Natural killer cell (primary cell): Measurements from ENCODE around the gene TBCE. TPM values are rescaled to one million over a fixed set of nuclear protein-coding genes. Genes with fewer than 3 reads are reported as not detected.

Experiments used
- ATAC-seq, 3 donors: fragments of 150-1000 bp in 2 of 3; fragments of 200-7000 bp in 1 of 3; cut with Tn5 transposase; 1 replicate in 1 of 3; 2 replicates in 2 of 3; pipeline ENCODE4 v1.10.0; 2021; ENCODE audit warnings: mild to moderate bottlenecking in 2 of 3, moderate library complexity in 2 of 3
- DNase-seq, 2 donors: peaks; one replicate each; pipeline versions ENCODE4 v3.0.0 to v3.0.0-alpha.2; 2013 to 2021; ENCODE audit warnings: mixed read lengths in 1 of 2
- H3K27ac ChIP-seq: one replicate; pipeline ENCODE4 v1.5.1; 2013; ENCODE audit warnings: mild to moderate bottlenecking, low read length
- H3K27me3 ChIP-seq: one replicate; pipeline ENCODE4 v1.6.1; 2013; ENCODE audit warnings: low read length; ENCODE audit not compliant: control insufficient read depth, insufficient read depth
- H3K36me3 ChIP-seq: one replicate; pipeline ENCODE4 v1.6.1; 2013; ENCODE audit warnings: low read length; ENCODE audit not compliant: control insufficient read depth, insufficient read depth
- H3K4me1 ChIP-seq: one replicate; pipeline ENCODE4 v1.6.1; 2013; ENCODE audit warnings: low read length; ENCODE audit not compliant: control insufficient read depth, insufficient read depth
- H3K4me3 ChIP-seq: one replicate; pipeline ENCODE4 v1.5.1; 2013; ENCODE audit warnings: low read length
- H3K9me3 ChIP-seq: one replicate; pipeline ENCODE4 v1.6.1; 2013; ENCODE audit warnings: low read length; ENCODE audit not compliant: control insufficient read depth, insufficient read depth
- H3K27ac Mint-ChIP-seq, 2 donors: one replicate each; pipeline ENCODE4 v1.8.0; 2022; ENCODE audit warnings: mild to moderate bottlenecking in 2 of 2, mixed read lengths in 2 of 2, moderate library complexity in 1 of 2
- H3K27me3 Mint-ChIP-seq, 2 donors: one replicate each; pipeline ENCODE4 v1.8.0; 2022; ENCODE audit warnings: low read depth in 2 of 2, mixed read lengths in 2 of 2
- H3K36me3 Mint-ChIP-seq: one replicate; pipeline ENCODE4 v1.8.0; 2022; ENCODE audit warnings: mixed read lengths
- H3K4me1 Mint-ChIP-seq, 2 donors: one replicate each; pipeline ENCODE4 v1.8.0; 2022; ENCODE audit warnings: mixed read lengths in 2 of 2
- H3K4me3 Mint-ChIP-seq: one replicate; pipeline ENCODE4 v1.8.0; 2022; ENCODE audit warnings: mild to moderate bottlenecking, moderate library complexity, mixed read lengths
- H3K9me3 Mint-ChIP-seq, 2 donors: one replicate each; pipeline ENCODE4 v1.8.0; 2022; ENCODE audit warnings: mixed read lengths in 2 of 2
- CTCF ChIP-seq: fragments of 200-600 bp; IDR thresholded peaks from one replicate; pipeline ENCODE4 v1.8.0; 2022; ENCODE audit warnings: antibody characterized with exemption
- WGBS: methylation state at CpG from one replicate; pipeline ENCODE4 v1.1.7; 2013; ENCODE audit warnings: missing lambda C conversion rate; ENCODE audit not compliant: insufficient coverage; 5-methylcytosine and 5-hydroxymethylcytosine counted together
- intact Hi-C: fragments of 100-400 bp; cut with micrococcal nuclease; formaldehyde crosslinking; loops from one replicate; pipeline ENCODE4 v1.14.2; 2022
- total RNA-seq, 4 donors: library from RNA; stranded (reverse); fragments of 120-200 nt in 1 of 4; gene quantifications; one replicate each; pipeline versions ENCODE4 v1.2.3 to v1.2.4, GENCODE V29; 2013 to 2022

TBCE gene
- total RNA-seq, 3 donors from 2014 or later (not counting 1 experiment from before 2014, with no cell fraction given), result 24.1 to 25.2 (median 25.0) TPM

GRCh38 chr1:235500971-235501540 lies 133.8 kb downstream of the TBCE start:
- DNase-seq, result no peak
- no peak for TF ChIP-seq CTCF
- Histone ChIP-seq H3K27me3 (no peaks in the 10 kb centered on the region), H3K36me3 (no peaks in the 10 kb centered on the region), H3K4me1 (peaks cover 11% of the 10 kb centered on the region), H3K27ac (no peak overlapping the region), H3K9me3 (no peaks in the 10 kb centered on the region), H3K4me3 (no peak overlapping the region)
- intact Hi-C loops, result loop anchor here (10.0 kb wide), 3 partner anchors 364 to 1126 kb away; partner anchors contain the start of genes COA6, ERO1B and LYST
- Mint-ChIP-seq H3K36me3 (no peaks in the 10 kb centered on the region), H3K27me3 (no peaks in the 10 kb centered on the region), H3K9me3 (no peaks in the 10 kb centered on the region), H3K4me3 (no peak overlapping the region), H3K4me1 (peaks cover 21 to 26% of the 10 kb centered on the region in 2 donors), H3K27ac (no peak overlapping the region)
- ATAC-seq, result no peak
- 97% methylated on average over 5 of the region's 5 CpGs for WGBS

Other genes starting within 250 kb of the TBCE start
- 10 to 100 TPM; 59.5 to 72.3 (median 60.2) TPM for gene TOMM20, start 238.6 kb upstream of the TBCE start, total RNA-seq
- gene RBM34, start 206.2 kb upstream of the TBCE start, total RNA-seq, result 100 to 1,000 TPM; 163 to 187 (median 180) TPM
- gene ARID4B, start 39.2 kb upstream of the TBCE start, total RNA-seq, result 100 to 1,000 TPM; 161 to 189 (median 178) TPM
- gene GGPS1, start 38.9 kb upstream of the TBCE start, total RNA-seq, result 10 to 100 TPM; 18.7 to 26.0 (median 23.9) TPM
- gene B3GALNT2, start 137.0 kb downstream of the TBCE start, total RNA-seq, result 10 to 100 TPM in 1 of 3 donors, 1 to 10 TPM in 2; 7.6 to 12.1 (median 8.8) TPM